Astrocyte of the cerebellum (primary cell): ENCODE results near the gene IRAG1.

Experiments used
- DNase-seq: peaks from one replicate; pipeline ENCODE4 v3.0.0-alpha.2; 2011; ENCODE audit warnings: low read depth
- H3K4me3 ChIP-seq: 2 replicates; pipeline ENCODE4 v1.5.1; 2011; ENCODE audit warnings: mild to moderate bottlenecking, low read depth, low read length, moderate library complexity
- in situ Hi-C: cut with HindIII; loops from 2 replicates; pipeline ENCODE4 v1.10.0; 2017; ENCODE audit warnings: low sequenced_read_pairs
- TF ChIP-seq, protein P1 (sequence below): IDR thresholded peaks from 2 replicates; pipeline ENCODE4 v1.5.1; 2012; ENCODE audit warnings: low read length, low read depth, moderate library complexity, mild to moderate bottlenecking; ENCODE audit errors: missing control alignments

Gene IRAG1

GRCh38 chr11:10679644-10680043 is 13.9 kb downstream of the IRAG1 start:
- no peak overlapping the region for H3K4me3 ChIP-seq
- no peak for DNase-seq
- TF ChIP-seq, protein P1, sequence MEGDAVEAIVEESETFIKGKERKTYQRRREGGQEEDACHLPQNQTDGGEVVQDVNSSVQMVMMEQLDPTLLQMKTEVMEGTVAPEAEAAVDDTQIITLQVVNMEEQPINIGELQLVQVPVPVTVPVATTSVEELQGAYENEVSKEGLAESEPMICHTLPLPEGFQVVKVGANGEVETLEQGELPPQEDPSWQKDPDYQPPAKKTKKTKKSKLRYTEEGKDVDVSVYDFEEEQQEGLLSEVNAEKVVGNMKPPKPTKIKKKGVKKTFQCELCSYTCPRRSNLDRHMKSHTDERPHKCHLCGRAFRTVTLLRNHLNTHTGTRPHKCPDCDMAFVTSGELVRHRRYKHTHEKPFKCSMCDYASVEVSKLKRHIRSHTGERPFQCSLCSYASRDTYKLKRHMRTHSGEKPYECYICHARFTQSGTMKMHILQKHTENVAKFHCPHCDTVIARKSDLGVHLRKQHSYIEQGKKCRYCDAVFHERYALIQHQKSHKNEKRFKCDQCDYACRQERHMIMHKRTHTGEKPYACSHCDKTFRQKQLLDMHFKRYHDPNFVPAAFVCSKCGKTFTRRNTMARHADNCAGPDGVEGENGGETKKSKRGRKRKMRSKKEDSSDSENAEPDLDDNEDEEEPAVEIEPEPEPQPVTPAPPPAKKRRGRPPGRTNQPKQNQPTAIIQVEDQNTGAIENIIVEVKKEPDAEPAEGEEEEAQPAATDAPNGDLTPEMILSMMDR = no peak
- in situ Hi-C loops = no loop called here

DNA sequence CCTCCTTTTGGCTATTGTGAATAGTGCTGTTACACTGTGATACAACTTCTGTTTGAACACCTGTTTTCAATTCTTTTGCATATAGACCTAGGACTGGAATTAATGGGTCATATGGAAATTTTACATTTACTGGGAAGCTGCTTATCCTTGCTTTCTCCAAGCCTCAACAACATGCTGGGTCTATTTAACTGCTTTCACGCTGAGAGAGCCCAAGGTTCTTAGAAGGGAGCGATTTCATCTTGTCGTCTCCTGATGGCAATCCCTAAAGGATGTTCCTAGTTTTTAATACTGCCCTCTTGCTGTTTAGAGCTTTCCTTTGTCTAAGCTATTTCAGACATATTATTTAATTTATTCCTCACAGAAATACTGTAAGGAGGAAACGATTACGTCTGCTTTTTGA is 15.5 kb downstream of the IRAG1 start:
- in situ Hi-C loops = no loop called here
- H3K4me3 ChIP-seq = no peak overlapping the region
- TF ChIP-seq, protein P1 = no peak
- DNase-seq = no peak

GRCh38 chr11:10676919-10677318 is 16.6 kb downstream of the IRAG1 start:
- in situ Hi-C loops = no loop called here
- no peak overlapping the region for H3K4me3 ChIP-seq
- TF ChIP-seq, protein P1 = no peak
- DNase-seq = no peak

DNA sequence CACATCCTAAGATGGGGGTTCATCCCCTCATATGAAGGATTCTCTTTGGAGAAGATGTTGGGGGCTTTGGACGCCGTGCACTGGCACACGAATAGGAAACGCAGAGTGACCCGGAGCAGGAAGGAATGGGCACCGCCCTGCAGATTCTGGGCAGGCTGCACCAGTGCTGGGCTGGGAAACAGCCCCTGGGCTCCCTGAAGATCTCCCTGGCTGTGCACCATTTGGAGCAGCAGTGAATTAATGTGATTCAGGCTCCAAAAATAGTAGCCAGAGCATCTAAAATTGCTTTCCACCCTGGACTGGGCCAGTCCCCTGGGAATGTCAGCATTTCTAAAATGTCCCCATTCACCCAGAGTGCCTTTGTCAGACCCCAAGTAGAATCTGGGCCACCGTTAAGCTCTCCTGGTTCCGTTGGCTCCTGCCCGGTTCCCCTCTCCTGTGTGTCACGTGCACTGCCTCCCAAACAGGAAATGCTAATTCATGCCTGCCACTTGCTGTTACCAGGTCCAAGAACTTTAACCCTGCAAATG is 18.6 kb downstream of the IRAG1 start:
- TF ChIP-seq, protein P1 = no peak
- in situ Hi-C loops = no loop called here
- H3K4me3 ChIP-seq = no peak overlapping the region
- no peak for DNase-seq

- no peak overlapping the region for H3K4me3 ChIP-seq
- in situ Hi-C loops = no loop called here
- no peak for DNase-seq
- TF ChIP-seq, protein P1 = no peak
Measured at GRCh38 chr11:10674440-10674855, 19.1 kb downstream of the IRAG1 start.

- no peak for DNase-seq
- TF ChIP-seq, protein P1 = no peak
- in situ Hi-C loops = no loop called here
- H3K4me3 ChIP-seq = no peak overlapping the region
Measured at GRCh38 chr11:10673501-10674062, 20.0 kb downstream of the IRAG1 start.
